ENCODE measurements around the gene CTU2.

CTU2 gene

GRCh38 chr16:88739139-88739976, 33.1 kb downstream of the CTU2 start:
- no peak for TF ChIP-seq CTCF (IDR thresholded peaks at IDR 0.05; ENCODE audit: control insufficient read depth, extremely low read depth, insufficient read depth)

GRCh38 chr16:88739977-88740726, 33.8 kb downstream of the CTU2 start:
- H3K4me3 ChIP-seq (ENCODE audit: low read depth, low read length): no peak overlapping the region
- no peak for TF ChIP-seq CTCF (IDR thresholded peaks at IDR 0.05; ENCODE audit: control insufficient read depth, extremely low read depth, insufficient read depth)
- DNase-seq (ENCODE audit: low read depth): no peak

More at GRCh38 chr16:88739139-88739976, 33.1 kb downstream of the CTU2 start:
- DNase-seq (ENCODE audit: low read depth): no peak
- no peak overlapping the region for H3K4me3 ChIP-seq (ENCODE audit: low read depth, low read length)

GRCh38 chr16:88740727-88741055, 34.4 kb downstream of the CTU2 start:
- H3K4me3 ChIP-seq (ENCODE audit: low read depth, low read length): no peak overlapping the region
- TF ChIP-seq CTCF (IDR thresholded peaks at IDR 0.05; ENCODE audit: control insufficient read depth, extremely low read depth, insufficient read depth): no peak
- no peak for DNase-seq (ENCODE audit: low read depth)

GRCh38 chr16:88741368-88741767, 35.1 kb downstream of the CTU2 start:
- peak; percentile 1; the same call in 1 of the 2 replicates for TF ChIP-seq CTCF (IDR thresholded peaks at IDR 0.05; ENCODE audit: control insufficient read depth, extremely low read depth, insufficient read depth)
- no peak overlapping the region for H3K4me3 ChIP-seq (ENCODE audit: low read depth, low read length)
- DNase-seq (ENCODE audit: low read depth): no peak

GRCh38 chr16:88742896-88743605, 36.7 kb downstream of the CTU2 start:
- H3K4me3 ChIP-seq (ENCODE audit: low read depth, low read length): no peak overlapping the region
- no peak for TF ChIP-seq CTCF (IDR thresholded peaks at IDR 0.05; ENCODE audit: control insufficient read depth, extremely low read depth, insufficient read depth)
- DNase-seq (ENCODE audit: low read depth): no peak

- DNase-seq (ENCODE audit: low read depth): no peak
- H3K4me3 ChIP-seq (ENCODE audit: low read depth, low read length): no peak overlapping the region
Observed at GRCh38 chr16:88743693-88744576, 37.6 kb downstream of the CTU2 start.

More at GRCh38 chr16:88743693-88744576, 37.6 kb downstream of the CTU2 start:
- TF ChIP-seq CTCF (IDR thresholded peaks at IDR 0.05; ENCODE audit: control insufficient read depth, extremely low read depth, insufficient read depth): peak; percentile 84
